ENCODE data around the gene GPC4. TPM values are rescaled to one million over a fixed set of nuclear protein-coding genes. Genes with fewer than 3 reads are reported as not detected.

Gene GPC4
- total and polyA plus RNA-seq, 2 experiments from 2014 or later, result 124 to 183 TPM

GRCh38 chrX:133339566-133339965 is 75.7 kb downstream of the GPC4 start (continued):
- no peak for TF ChIP-seq ZNF462 (CRISPR knock-in tag; IDR thresholded peaks at IDR 0.05)
- no peak for TF ChIP-seq ZNF114 (CRISPR knock-in tag; IDR thresholded peaks at IDR 0.05)
- no peak for TF ChIP-seq CREB1 (CRISPR knock-in tag; IDR thresholded peaks at IDR 0.05; ENCODE audit: low read depth)
- TF ChIP-seq ZNF331 (CRISPR knock-in tag; IDR thresholded peaks at IDR 0.05; ENCODE audit: low read depth), result no peak
- TF ChIP-seq EZH2phosphoT487 (IDR thresholded peaks at IDR 0.05; ENCODE audit: unreplicated experiment), result no peak
- TF ChIP-seq EZH2 (IDR thresholded peaks at IDR 0.05; ENCODE audit: low read depth, unreplicated experiment), result no peak
- no peak for TF ChIP-seq JUNB (IDR thresholded peaks at IDR 0.05; ENCODE audit: unreplicated experiment)
- TF ChIP-seq POLR2AphosphoS5 (IDR thresholded peaks at IDR 0.05; ENCODE audit: low read depth), result no peak

GRCh38 chrX:133337250-133337649 is 78.0 kb downstream of the GPC4 start:
- peaks cover 25% of the 10 kb centered on the region for H3K4me1 ChIP-seq (ENCODE audit: insufficient read depth)
- Mint-ChIP-seq H3K27ac (no peak overlapping the region), H3K4me3 (no peak overlapping the region), H3K27me3 (ENCODE audit: insufficient read depth, low read depth, poor library complexity) (peaks cover 3% of the 10 kb centered on the region), H3K4me1 (peaks cover 52% of the 10 kb centered on the region), H3K9me3 (no peaks in the 10 kb centered on the region), H3K36me3 (ENCODE audit: low read depth) (peaks cover 37% of the 10 kb centered on the region)
- no peak overlapping the region for H3K4me3 ChIP-seq
- peaks cover 21% of the 10 kb centered on the region for H4K20me1 ChIP-seq (replicated peaks; ENCODE audit: insufficient read depth)
- H3F3A ChIP-seq (replicated peaks; ENCODE audit: low read depth), result peaks cover 4% of the 10 kb centered on the region; the same call in 1 of the 2 replicates
- ATAC-seq (no peak), DNase-seq (ENCODE audit: low spot score) (no peak)
- no peaks in the 10 kb centered on the region for H3K9me2 ChIP-seq (ENCODE audit: insufficient read depth)
- peaks cover 10% of the 10 kb centered on the region for H3K36me3 ChIP-seq (ENCODE audit: insufficient read depth)
- peaks cover 100% of the 10 kb centered on the region for H3K79me2 ChIP-seq (replicated peaks; ENCODE audit: insufficient read depth)
- H3K27me3 ChIP-seq (ENCODE audit: insufficient read depth), result no peaks in the 10 kb centered on the region
- H3K4me2 ChIP-seq, result no peak overlapping the region
- no peak overlapping the region for H3K27ac ChIP-seq (ENCODE audit: low read depth)
- H2AFZ ChIP-seq, result no peak overlapping the region
- TF ChIP-seq ETS1 (IDR thresholded peaks at IDR 0.05), result no peak
- no peak for TF ChIP-seq ZNF114 (CRISPR knock-in tag; IDR thresholded peaks at IDR 0.05)
- TF ChIP-seq NANOG (IDR thresholded peaks at IDR 0.05; ENCODE audit: borderline replicate concordance), result no peak
- TF ChIP-seq POLR2AphosphoS5 (IDR thresholded peaks at IDR 0.05; ENCODE audit: low read depth), result no peak
- no peak for TF ChIP-seq ZNF331 (CRISPR knock-in tag; IDR thresholded peaks at IDR 0.05; ENCODE audit: low read depth)
- TF ChIP-seq JUNB (IDR thresholded peaks at IDR 0.05; ENCODE audit: unreplicated experiment), result no peak
- TF ChIP-seq EZH2 (IDR thresholded peaks at IDR 0.05; ENCODE audit: low read depth, unreplicated experiment), result no peak
- TF ChIP-seq STAT1 (IDR thresholded peaks at IDR 0.05; ENCODE audit: unreplicated experiment), result no peak
- TF ChIP-seq CREB1 (CRISPR knock-in tag; IDR thresholded peaks at IDR 0.05; ENCODE audit: low read depth), result no peak
- no peak for TF ChIP-seq REST (IDR thresholded peaks at IDR 0.05; ENCODE audit: unreplicated experiment)

Data from GM23338 (cell line).